Fibroblast of the aortic adventitia (primary cell): ENCODE results near the gene ARSD. TPM values are rescaled to one million over a fixed set of nuclear protein-coding genes. Genes with fewer than 3 reads are reported as not detected.
"Not testable (repeated sequence)": the region's sequence is repeated elsewhere in the genome, so short reads cannot be mapped to it uniquely, and the experiment has no call there.

Experiments used
- DNase-seq: peaks from one replicate; pipeline ENCODE4 v3.0.0-alpha.2; 2010; ENCODE audit warnings: low read depth
- H3K4me3 ChIP-seq: 2 replicates; pipeline ENCODE4 v1.5.1; 2011; ENCODE audit warnings: low read depth, mild to moderate bottlenecking, control low read depth, low read length, moderate library complexity
- total RNA-seq: library from RNA; depleted of rRNA; stranded (reverse); fragments of >200 nt; gene quantifications from 2 replicates; pipeline ENCODE4 v1.2.3, GENCODE V29; 2012; ENCODE audit warnings: low replicate concordance
- TF ChIP-seq, protein P1 (sequence below): IDR thresholded peaks from 2 replicates; pipeline ENCODE4 v1.5.1; 2011; ENCODE audit warnings: mild to moderate bottlenecking, low read length, control low read depth, inconsistent platforms; ENCODE audit not compliant: insufficient read depth

The ARSD gene
- total RNA-seq, 1 donor, result 12.0 TPM

DNA sequence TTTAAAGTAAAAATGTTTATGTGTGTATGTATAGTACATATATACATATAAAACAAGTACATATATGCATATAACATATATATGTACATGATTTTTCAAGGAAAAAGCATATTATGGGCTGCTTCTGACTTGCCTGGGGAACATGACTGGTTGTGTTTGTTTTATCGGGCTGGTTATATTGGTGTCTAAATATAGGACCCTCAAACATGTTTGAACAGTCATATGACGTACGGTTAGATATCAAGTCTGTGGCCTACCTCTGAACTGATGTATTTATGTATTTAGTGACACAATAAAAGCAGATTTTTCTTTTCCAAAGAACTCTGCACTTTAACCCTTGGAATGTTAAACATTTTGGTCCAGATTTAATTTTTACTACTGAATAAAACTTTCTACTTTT, 37.9 kb upstream of the ARSD start:
- TF ChIP-seq, protein P1, sequence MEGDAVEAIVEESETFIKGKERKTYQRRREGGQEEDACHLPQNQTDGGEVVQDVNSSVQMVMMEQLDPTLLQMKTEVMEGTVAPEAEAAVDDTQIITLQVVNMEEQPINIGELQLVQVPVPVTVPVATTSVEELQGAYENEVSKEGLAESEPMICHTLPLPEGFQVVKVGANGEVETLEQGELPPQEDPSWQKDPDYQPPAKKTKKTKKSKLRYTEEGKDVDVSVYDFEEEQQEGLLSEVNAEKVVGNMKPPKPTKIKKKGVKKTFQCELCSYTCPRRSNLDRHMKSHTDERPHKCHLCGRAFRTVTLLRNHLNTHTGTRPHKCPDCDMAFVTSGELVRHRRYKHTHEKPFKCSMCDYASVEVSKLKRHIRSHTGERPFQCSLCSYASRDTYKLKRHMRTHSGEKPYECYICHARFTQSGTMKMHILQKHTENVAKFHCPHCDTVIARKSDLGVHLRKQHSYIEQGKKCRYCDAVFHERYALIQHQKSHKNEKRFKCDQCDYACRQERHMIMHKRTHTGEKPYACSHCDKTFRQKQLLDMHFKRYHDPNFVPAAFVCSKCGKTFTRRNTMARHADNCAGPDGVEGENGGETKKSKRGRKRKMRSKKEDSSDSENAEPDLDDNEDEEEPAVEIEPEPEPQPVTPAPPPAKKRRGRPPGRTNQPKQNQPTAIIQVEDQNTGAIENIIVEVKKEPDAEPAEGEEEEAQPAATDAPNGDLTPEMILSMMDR, result no peak
- no peak for DNase-seq
- H3K4me3 ChIP-seq, result no peak overlapping the region

GRCh38 chrX:2965965-2966364, 36.8 kb upstream of the ARSD start:
- DNase-seq, result no peak
- H3K4me3 ChIP-seq, result no peak overlapping the region
- TF ChIP-seq, protein P1, result no peak

GRCh38 chrX:2963992-2964794, 35.1 kb upstream of the ARSD start:
- DNase-seq, result peak; percentile 57
- H3K4me3 ChIP-seq, result not testable (repeated sequence)

DNA sequence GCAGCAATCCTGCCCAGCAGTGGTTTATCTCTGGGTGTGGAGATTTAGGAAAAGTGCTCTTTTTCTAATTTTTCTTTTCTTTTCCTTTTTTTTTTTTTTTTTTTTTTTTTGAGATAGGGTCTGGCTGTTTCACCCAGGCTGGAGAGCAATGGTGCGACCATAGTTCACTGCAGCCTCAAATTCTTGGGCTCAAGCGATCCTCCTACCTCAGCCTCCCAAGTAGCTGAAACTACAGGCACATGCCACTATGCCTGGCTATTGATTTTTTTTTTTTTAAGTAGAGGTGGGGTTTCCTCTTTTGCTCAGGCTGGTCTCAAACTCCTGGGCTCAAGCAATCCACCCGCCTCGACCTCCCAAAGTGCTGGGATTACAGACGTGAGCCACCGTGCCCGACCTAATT, 34.3 kb upstream of the ARSD start:
- DNase-seq, H3K4me3 ChIP-seq: not testable (repeated sequence)

GRCh38 chrX:2962381-2962780, 33.2 kb upstream of the ARSD start:
- TF ChIP-seq, protein P1, result no peak
- no peak overlapping the region for H3K4me3 ChIP-seq
- no peak for DNase-seq

DNA sequence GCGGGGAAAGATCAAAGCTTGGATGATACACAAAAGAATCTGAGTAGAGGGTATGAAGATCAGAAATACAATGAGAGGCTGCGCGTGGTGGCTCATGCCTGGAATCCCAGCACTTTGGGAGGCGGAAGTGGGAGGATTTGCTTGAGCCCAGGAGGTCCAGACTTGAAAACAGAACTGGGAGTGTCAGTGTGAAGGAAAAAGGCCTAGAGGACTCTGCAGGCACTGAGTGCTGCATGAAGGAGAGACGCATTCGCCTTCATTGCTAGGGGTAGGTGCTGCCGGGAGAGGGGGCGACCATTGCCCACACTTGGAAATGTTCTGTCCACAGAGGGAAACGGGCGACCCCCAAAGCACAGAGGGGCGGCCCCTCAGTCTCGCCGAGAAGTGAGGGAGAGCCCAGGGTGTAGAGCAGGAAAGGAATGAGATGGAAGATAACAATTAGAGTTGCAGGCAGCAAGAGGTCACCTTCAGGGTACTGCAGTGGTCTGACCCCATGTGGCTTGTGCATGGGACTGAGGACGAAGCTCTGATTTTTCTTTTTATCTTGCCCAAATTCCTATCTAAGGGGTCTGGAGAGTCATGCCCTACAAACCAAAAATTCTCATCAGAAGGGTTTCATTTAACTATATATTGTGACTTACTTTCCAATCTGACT, 31.8 kb upstream of the ARSD start:
- TF ChIP-seq, protein P1, result no peak
- no peak overlapping the region for H3K4me3 ChIP-seq
- DNase-seq, result no peak

GRCh38 chrX:2958199-2958598, 29.1 kb upstream of the ARSD start:
- no peak for DNase-seq
- TF ChIP-seq, protein P1, result no peak
- H3K4me3 ChIP-seq, result no peak overlapping the region

DNA sequence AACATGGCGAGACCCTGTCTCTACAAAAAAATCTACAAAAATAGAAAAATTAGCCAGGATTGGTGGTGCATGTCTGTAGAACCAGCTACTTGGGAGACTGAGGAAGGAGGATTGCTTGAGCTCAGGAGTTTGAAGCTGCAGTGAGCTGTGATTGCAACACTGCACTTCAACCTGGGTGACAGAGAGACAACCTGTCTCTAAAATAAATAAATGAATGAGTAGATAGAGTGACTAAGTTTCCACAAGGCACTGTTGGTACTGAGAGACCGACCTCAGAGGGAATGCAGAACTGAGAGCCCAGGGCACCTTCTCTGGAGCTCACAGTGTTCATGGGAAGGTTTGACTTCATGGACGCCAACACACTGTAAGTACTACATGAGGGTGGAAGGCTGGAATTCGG, 26.7 kb upstream of the ARSD start:
- TF ChIP-seq, protein P1, result no peak
- no peak for DNase-seq
- H3K4me3 ChIP-seq, result no peak overlapping the region
